ENCODE measurements around the gene CELA2A.

DNA sequence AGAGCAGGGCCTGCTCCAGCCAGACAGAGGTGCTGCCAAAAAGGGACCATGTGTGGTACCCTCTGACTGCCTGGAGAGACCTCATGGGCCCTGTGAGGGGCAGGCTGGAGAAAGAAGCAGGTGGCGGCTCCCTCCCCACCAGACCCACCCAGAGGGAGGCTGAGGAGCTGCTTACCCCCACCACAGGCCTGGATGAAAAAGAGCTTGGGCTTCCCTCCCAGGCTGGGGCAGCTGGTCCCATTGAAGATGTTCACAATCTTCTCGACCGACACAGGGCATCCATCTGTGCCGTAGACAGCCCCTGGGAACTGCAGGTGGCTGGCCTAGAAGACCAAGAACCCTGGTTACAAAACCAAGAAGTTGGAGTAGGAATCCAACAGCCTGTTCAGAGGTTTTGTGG lies 47.9 kb downstream of the CELA2A start:
- TF ChIP-seq CTCF (IDR thresholded peaks at IDR 0.05) (no peak), POLR2A (IDR thresholded peaks at IDR 0.05) (no peak)

Data from breast epithelium (tissue), 3 donors.